Sigmoid colon (tissue), 3 donors: ENCODE results near the gene CCDC39.

Experiments
- POLR2A ChIP-seq, 2 donors: fragments of 450-650 bp; IDR thresholded peaks; one replicate each; pipeline ENCODE4 v1.6.1; 2016; ENCODE audit warnings: antibody characterized with exemption in 2 of 2, mild to moderate bottlenecking in 2 of 2, moderate library complexity in 2 of 2
- TF ChIP-seq, protein P1 (sequence below), 4 experiments: fragments of 450-650 bp in 3 of 4; fragments of 200-600 bp in 1 of 4; IDR thresholded peaks; one replicate each; pipeline ENCODE4 v1.5.1; 2016 to 2019; ENCODE audit warnings: antibody characterized with exemption in 4 of 4, mild to moderate bottlenecking in 3 of 4, moderate library complexity in 2 of 4

DNA sequence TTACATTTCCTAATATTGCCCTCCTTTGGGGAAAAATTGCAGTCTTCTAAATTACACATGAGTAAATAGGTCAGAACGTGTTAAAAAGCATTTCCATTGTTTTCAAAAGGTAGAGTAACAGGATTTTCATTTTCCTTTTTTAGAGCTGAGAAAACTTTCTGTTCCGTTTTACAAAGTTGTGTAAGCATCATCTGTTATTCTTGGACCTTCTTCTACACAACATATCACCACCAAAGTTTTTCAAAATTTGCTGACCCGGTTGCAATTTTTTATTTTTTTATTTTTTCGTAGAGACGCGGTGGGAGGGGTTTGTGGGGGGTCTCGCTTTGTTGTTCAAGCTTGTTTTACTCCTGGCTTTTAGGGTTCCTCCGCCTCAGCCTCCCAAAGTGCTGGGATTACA is 1.1 kb downstream of the CCDC39 start:
- TF ChIP-seq POLR2A (IDR thresholded peaks at IDR 0.05): no peak
- TF ChIP-seq, protein P1, sequence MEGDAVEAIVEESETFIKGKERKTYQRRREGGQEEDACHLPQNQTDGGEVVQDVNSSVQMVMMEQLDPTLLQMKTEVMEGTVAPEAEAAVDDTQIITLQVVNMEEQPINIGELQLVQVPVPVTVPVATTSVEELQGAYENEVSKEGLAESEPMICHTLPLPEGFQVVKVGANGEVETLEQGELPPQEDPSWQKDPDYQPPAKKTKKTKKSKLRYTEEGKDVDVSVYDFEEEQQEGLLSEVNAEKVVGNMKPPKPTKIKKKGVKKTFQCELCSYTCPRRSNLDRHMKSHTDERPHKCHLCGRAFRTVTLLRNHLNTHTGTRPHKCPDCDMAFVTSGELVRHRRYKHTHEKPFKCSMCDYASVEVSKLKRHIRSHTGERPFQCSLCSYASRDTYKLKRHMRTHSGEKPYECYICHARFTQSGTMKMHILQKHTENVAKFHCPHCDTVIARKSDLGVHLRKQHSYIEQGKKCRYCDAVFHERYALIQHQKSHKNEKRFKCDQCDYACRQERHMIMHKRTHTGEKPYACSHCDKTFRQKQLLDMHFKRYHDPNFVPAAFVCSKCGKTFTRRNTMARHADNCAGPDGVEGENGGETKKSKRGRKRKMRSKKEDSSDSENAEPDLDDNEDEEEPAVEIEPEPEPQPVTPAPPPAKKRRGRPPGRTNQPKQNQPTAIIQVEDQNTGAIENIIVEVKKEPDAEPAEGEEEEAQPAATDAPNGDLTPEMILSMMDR (IDR thresholded peaks at IDR 0.05): no peak
